ENCODE measurements around the gene STX10. TPM values are rescaled to one million over a fixed set of nuclear protein-coding genes. Genes with fewer than 3 reads are reported as not detected.
A peak's percentile ranks its signal among the peaks of the same experiment; 100 is the strongest.

STX10 gene
- total and polyA plus RNA-seq, 8 donors, result 63.6 to 94.8 (median 72.5) TPM

DNA sequence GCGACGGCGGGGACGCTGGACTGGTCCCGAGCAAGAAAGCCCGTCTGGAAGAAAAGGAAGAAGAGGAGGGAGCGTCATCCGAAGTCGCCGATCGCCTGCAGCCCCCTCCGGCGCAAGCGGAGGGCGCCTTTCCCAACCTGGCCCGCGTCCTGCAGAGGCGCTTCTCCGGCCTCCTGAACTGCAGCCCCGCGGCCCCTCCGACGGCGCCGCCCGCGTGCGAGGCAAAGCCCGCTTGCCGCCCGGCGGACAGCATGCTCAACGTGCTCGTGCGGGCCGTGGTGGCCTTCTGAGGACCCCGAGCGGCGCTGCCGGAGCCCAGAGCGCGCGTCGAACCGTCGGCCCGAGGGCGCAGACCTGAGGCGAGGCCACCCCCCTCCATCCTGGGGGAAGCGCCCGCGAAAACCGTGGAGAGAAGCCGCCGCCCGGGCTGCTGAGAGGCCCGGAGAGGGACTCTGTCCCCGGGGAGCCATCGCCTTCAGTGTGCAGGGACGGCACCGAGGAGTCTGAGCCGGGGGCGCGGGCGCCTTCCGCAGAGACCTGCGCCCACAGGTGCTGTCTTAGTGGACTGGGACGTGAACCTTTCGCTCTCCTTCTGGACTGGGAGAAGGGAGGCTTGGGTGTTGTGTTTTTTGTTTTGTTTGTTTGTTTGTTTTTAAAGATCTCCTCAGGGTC is 3.5 kb upstream of the STX10 start:
- intact Hi-C loops (cut with DNase I), result no loop called here
- no peak for ATAC-seq

DNA sequence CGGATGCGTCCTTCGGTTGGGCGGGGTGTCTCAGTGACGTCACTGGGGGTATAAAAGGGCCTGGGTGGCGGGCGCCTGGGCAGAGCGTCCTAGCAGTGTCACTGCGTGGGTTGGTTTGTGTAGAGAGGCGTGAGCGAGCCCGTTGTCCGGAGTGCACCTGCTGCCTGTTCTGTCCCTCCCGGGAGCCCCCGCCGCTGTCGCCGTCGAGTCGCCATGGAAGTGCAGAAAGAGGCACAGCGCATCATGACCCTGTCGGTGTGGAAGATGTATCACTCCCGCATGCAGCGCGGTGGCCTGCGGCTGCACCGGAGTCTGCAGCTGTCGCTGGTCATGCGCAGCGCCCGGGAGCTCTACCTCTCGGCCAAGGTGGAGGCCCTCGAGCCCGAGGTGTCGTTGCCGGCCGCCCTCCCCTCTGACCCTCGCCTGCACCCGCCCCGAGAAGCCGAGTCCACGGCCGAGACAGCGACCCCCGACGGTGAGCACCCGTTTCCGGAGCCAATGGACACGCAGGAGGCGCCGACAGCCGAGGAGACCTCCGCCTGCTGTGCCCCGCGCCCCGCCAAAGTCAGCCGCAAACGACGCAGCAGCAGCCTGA is 2.9 kb upstream of the STX10 start:
- peak; percentile 35 for ATAC-seq
- intact Hi-C loops (cut with DNase I), result no loop called here

More for the DNA sequence above, 3.5 kb upstream of the STX10 start:
- Histone ChIP-seq H3K27me3 (no peaks in the 10 kb centered on the region), H3K4me1 (peaks cover 8 to 35% of the 10 kb centered on the region in 2 donors), H3K4me3 (peak overlapping the region; percentile 95 to 100), H3K27ac (peak overlapping the region; percentile 96 to 97), H3K9me3 (no peaks in the 10 kb centered on the region), H3K36me3 (no peaks in the 10 kb centered on the region)
- peak in 3 of 4 donors; percentile 41 to 86 (median 68) for DNase-seq
- TF ChIP-seq, protein P1, sequence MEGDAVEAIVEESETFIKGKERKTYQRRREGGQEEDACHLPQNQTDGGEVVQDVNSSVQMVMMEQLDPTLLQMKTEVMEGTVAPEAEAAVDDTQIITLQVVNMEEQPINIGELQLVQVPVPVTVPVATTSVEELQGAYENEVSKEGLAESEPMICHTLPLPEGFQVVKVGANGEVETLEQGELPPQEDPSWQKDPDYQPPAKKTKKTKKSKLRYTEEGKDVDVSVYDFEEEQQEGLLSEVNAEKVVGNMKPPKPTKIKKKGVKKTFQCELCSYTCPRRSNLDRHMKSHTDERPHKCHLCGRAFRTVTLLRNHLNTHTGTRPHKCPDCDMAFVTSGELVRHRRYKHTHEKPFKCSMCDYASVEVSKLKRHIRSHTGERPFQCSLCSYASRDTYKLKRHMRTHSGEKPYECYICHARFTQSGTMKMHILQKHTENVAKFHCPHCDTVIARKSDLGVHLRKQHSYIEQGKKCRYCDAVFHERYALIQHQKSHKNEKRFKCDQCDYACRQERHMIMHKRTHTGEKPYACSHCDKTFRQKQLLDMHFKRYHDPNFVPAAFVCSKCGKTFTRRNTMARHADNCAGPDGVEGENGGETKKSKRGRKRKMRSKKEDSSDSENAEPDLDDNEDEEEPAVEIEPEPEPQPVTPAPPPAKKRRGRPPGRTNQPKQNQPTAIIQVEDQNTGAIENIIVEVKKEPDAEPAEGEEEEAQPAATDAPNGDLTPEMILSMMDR (IDR thresholded peaks at IDR 0.05), result no peak

DNA sequence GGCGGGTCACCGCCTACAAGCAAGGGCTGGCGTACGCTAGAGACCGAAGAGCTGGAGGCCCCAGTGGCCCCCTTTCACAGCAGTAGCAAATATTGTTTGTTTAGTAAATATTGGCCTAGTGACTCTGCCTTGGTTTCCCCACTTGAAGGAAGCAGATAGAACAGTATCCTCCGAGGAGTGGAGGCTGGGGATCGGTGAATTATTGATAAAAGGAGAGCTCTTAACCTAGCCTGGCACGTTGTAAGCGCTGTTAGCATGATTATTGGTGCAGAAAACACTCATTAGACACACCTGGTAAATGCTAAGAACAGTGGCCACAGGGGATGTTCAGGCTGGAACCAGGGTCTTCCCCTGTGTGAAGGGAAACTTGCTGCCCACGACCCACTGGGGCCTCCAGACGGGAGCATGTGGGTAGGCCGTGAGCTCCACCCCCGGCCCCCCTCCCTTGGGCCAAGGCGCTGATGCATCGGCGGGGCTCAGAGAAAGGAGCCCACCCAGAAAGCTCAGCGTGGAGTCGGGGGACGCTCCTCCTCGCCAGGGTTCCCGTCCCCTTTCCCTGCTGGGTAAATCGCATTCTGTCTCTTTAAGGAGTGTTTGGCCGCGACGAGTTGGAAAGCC is 2.3 kb upstream of the STX10 start:
- no peaks in the 10 kb centered on the region for H3K9me3 ChIP-seq
- H3K27ac ChIP-seq, result peak overlapping the region; percentile 96 to 97
- TF ChIP-seq, protein P1 (IDR thresholded peaks at IDR 0.05), result no peak
- peak overlapping the region; percentile 95 to 100 for H3K4me3 ChIP-seq
- no peaks in the 10 kb centered on the region for H3K36me3 ChIP-seq
- H3K27me3 ChIP-seq, result no peaks in the 10 kb centered on the region
- intact Hi-C loops (cut with DNase I), result no loop called here
- DNase-seq (no peak), ATAC-seq (peak; percentile 0)
- H3K4me1 ChIP-seq, result peaks cover 10 to 42% of the 10 kb centered on the region in 2 donors

More for the DNA sequence above, 2.9 kb upstream of the STX10 start:
- no peaks in the 10 kb centered on the region for H3K36me3 ChIP-seq
- peaks cover 10 to 42% of the 10 kb centered on the region in 2 donors for H3K4me1 ChIP-seq
- H3K4me3 ChIP-seq, result peak overlapping the region; percentile 95 to 100
- no peaks in the 10 kb centered on the region for H3K27me3 ChIP-seq
- H3K9me3 ChIP-seq, result no peaks in the 10 kb centered on the region
- peak; percentile 95 to 98 (median 96) for DNase-seq
- H3K27ac ChIP-seq, result peak overlapping the region; percentile 96 to 97
- TF ChIP-seq, protein P1 (IDR thresholded peaks at IDR 0.05), result no peak

DNA sequence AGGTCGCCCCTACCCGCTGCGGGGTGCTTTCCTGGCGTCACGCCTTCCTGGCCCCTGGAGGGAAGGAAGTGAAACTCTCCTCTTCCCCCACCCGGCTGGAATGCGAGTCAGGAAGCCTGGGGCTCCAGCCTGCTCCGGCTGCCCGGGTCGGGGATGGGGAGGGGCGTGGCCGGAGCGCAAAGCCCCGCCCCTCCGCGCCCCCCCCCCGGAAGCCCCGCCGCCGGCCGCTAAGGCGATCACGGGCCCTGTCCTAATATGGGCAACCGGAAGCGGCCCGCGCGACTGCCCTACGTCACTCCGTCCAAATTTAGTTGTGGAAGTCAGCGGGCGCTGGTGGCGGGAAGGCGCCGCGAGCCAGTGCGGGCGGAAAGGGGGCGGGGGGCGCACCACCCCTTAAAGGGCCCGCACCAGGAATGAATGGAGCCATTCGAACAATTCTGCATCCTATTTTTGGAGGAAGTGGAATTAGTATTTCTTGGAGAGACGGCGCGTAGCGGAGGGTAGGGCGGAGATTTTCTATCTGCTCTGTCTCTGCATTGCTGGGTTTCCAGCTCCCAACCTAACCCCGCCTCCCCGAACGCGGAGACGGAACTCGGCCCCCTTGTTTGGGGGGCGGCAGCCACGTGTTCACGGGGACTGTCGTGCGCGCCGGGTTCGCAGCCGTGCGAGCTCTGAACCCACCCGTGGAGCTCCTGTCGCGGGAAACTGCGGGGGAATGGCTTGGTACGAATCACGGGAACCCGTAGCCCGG is 1.6 kb upstream of the STX10 start:
- peak overlapping the region; percentile 96 to 97 for H3K27ac ChIP-seq
- H3K4me3 ChIP-seq, result peak overlapping the region; percentile 95 to 100
- TF ChIP-seq, protein P1 (IDR thresholded peaks at IDR 0.05), result peak in 1 of 2 donors; percentile 39
- DNase-seq (peak; percentile 96 to 98 (median 97)), ATAC-seq (peak; percentile 54)
- H3K36me3 ChIP-seq, result no peaks in the 10 kb centered on the region
- no peaks in the 10 kb centered on the region for H3K9me3 ChIP-seq
- no peaks in the 10 kb centered on the region for H3K27me3 ChIP-seq
- peaks cover 10 to 41% of the 10 kb centered on the region in 2 donors for H3K4me1 ChIP-seq
- intact Hi-C loops (cut with DNase I), result no loop called here

All from left lung (tissue), 10 donors.